WTC11 (cell line): ENCODE data around the gene GALNT16. TPM values are rescaled to one million over a fixed set of nuclear protein-coding genes. Genes with fewer than 3 reads are reported as not detected.
"Not testable (repeated sequence)": the region's sequence is repeated elsewhere in the genome, so short reads cannot be mapped to it uniquely, and the experiment has no call there.

Source experiments
- ATAC-seq: fragments of 200-7000 bp; cut with Tn5 transposase; 2 replicates; pipeline ENCODE4 v1.10.0; 2021; ENCODE audit warnings: mild to moderate bottlenecking, moderate library complexity
- CTCF ChIA-PET: fragments of 300-600 bp; sonication (Branson Sonifier 250); formaldehyde crosslinking; loops from one replicate; lab custom pipeline; 2021; ENCODE audit warnings: antibody characterized with exemption; lab: Charles Lee
- POLR2A ChIA-PET: fragments of 350-600 bp; sonication (Branson Sonifier 250); formaldehyde crosslinking; loops from one replicate; lab custom pipeline; 2021; ENCODE audit warnings: antibody characterized with exemption; lab: Charles Lee
- DNase-seq: peaks from one replicate; pipeline ENCODE4 v3.0.0; 2021; ENCODE audit warnings: low spot score
- H3K27ac Mint-ChIP-seq: 2 replicates; pipeline ENCODE4 v1.8.0; 2021; ENCODE audit warnings: mixed read lengths
- H3K27me3 Mint-ChIP-seq: 2 replicates; pipeline ENCODE4 v1.8.0; 2021; ENCODE audit warnings: low read depth, mild to moderate bottlenecking, moderate library complexity, mixed read lengths
- H3K36me3 Mint-ChIP-seq: 2 replicates; pipeline ENCODE4 v1.8.0; 2021; ENCODE audit warnings: mixed read lengths
- H3K4me1 Mint-ChIP-seq: 2 replicates; pipeline ENCODE4 v1.8.0; 2022; ENCODE audit warnings: mixed read lengths
- H3K4me3 Mint-ChIP-seq: 2 replicates; pipeline ENCODE4 v1.8.0; 2021; ENCODE audit warnings: mild to moderate bottlenecking, moderate library complexity, mixed read lengths
- H3K9me3 Mint-ChIP-seq: 2 replicates; pipeline ENCODE4 v1.8.0; 2021; ENCODE audit warnings: mixed read lengths
- ESRRA ChIP-seq: sonication (generic); formaldehyde crosslinking; IDR thresholded peaks from 2 replicates; pipeline ENCODE4 v1.8.1; 2022; ENCODE audit warnings: mild to moderate bottlenecking, missing genetic modification reagents, borderline replicate concordance
- FOXJ3 ChIP-seq: sonication (generic); formaldehyde crosslinking; IDR thresholded peaks from 2 replicates; pipeline ENCODE4 v1.9.0; 2021; ENCODE audit warnings: missing genetic modification reagents, mild to moderate bottlenecking, borderline replicate concordance
- GRHL2 ChIP-seq: fragments of 250-450 bp; sonication (Bioruptor Pico); IDR thresholded peaks from 2 replicates; pipeline ENCODE4 v1.8.0; 2022; ENCODE audit warnings: mild to moderate bottlenecking, moderate library complexity; ENCODE audit not compliant: insufficient replicate concordance, severe bottlenecking
- NFATC4 ChIP-seq: fragments of 250-450 bp; sonication (Bioruptor Pico); IDR thresholded peaks from 2 replicates; pipeline ENCODE4 v1.9.0; 2021; ENCODE audit warnings: mild to moderate bottlenecking
- NFE2L1 ChIP-seq: sonication (generic); formaldehyde crosslinking; IDR thresholded peaks from 2 replicates; pipeline ENCODE4 v1.8.1; 2023; ENCODE audit warnings: missing genetic modification reagents
- SOX15 ChIP-seq: fragments of 250-450 bp; sonication (Bioruptor Pico); IDR thresholded peaks from 2 replicates; pipeline ENCODE4 v1.9.0; 2021; ENCODE audit warnings: mild to moderate bottlenecking
- TEAD1 ChIP-seq: sonication (generic); formaldehyde crosslinking; IDR thresholded peaks from 2 replicates; pipeline ENCODE4 v1.8.0; 2022; ENCODE audit warnings: mild to moderate bottlenecking, missing genetic modification reagents
- TEAD4 ChIP-seq: sonication (generic); formaldehyde crosslinking; IDR thresholded peaks from 2 replicates; pipeline ENCODE4 v1.8.0; 2022; ENCODE audit warnings: mild to moderate bottlenecking, missing genetic modification reagents
- ZNF416 ChIP-seq: fragments of 250-450 bp; sonication (Bioruptor Pico); IDR thresholded peaks from 2 replicates; pipeline ENCODE4 v1.9.0; 2021; ENCODE audit warnings: mild to moderate bottlenecking, inconsistent platforms
- ZNF671 ChIP-seq: fragments of 250-450 bp; sonication (Bioruptor Pico); IDR thresholded peaks from 2 replicates; pipeline ENCODE4 v1.8.0; 2021; ENCODE audit warnings: mild to moderate bottlenecking
- total RNA-seq: library from RNA; stranded (reverse); gene quantifications from 3 replicates; pipeline ENCODE4 v1.2.3, GENCODE V29; 2021
- TF ChIP-seq, protein P1 (sequence below): sonication (generic); formaldehyde crosslinking; IDR thresholded peaks from 2 replicates; pipeline ENCODE4 v1.8.1; 2023; ENCODE audit warnings: mild to moderate bottlenecking, missing genetic modification reagents, borderline replicate concordance
- TF ChIP-seq, protein P2 (sequence below): sonication (generic); formaldehyde crosslinking; conservative IDR thresholded peaks from 2 replicates; pipeline ENCODE4 v1.8.1; 2023; ENCODE audit warnings: mild to moderate bottlenecking, low read depth, missing genetic modification reagents, moderate library complexity
- TF ChIP-seq, protein P3 (sequence below): sonication (generic); formaldehyde crosslinking; IDR thresholded peaks from 2 replicates; pipeline ENCODE4 v1.8.1; 2023; ENCODE audit warnings: mild to moderate bottlenecking, moderate library complexity, missing genetic modification reagents

The GALNT16 gene
- total RNA-seq, 1 experiment from 2014 or later: 4.5 TPM

DNA sequence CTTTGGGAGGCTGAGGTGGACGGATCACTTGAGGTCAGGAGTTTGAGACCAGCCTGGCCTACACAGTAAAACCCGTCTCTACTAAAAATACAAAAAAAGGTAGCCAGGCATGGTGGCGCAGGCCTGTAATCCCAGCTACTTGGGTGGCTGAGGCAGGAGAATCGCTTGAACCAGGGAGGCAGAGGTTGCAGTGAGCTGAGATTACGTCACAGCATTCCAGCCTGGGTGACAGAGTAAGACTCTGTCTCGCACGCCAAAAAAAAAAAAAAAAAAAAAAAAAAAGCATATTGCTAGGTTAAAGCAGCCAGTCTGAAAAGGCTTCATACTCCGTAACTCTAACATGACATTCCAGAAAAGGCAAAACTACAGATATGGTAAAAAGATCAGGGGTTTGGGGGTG, 131.4 kb downstream of the GALNT16 start:
- H3K27ac Mint-ChIP-seq, H3K4me3 Mint-ChIP-seq, H3K27me3 Mint-ChIP-seq, POLR2A ChIA-PET, DNase-seq, ATAC-seq, H3K9me3 Mint-ChIP-seq: not testable (repeated sequence)
- CTCF ChIA-PET: interaction anchor here (0.6 to 1.5 kb wide), 3 partner anchors 68 to 334 kb away, joined by 3 to 6 read pairs (median 5); no protein-coding TSS in a partner anchor
- H3K36me3 Mint-ChIP-seq: peaks cover 83% of the 10 kb centered on the region
- H3K4me1 Mint-ChIP-seq: peaks cover 22% of the 10 kb centered on the region

DNA sequence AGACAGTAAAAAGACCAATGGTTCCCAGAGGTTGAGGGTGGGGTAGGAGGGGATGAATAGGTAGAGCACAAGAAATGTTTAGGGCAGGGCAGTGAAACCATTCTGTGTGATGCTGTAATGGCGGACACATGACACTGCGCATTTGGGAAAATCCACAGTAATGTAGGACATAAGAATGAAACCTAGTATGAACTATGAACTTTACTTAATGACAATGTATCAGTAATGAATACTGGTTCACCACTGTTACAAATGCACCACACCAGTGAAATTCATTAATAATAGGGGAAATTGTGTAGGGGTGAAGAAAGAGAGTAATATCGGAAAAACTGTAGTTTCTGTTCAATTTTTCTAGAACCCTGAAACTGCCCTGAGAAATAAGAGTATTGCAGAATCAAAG, 132.5 kb downstream of the GALNT16 start:
- TF ChIP-seq NFATC4: no peak
- TF ChIP-seq, protein P1, sequence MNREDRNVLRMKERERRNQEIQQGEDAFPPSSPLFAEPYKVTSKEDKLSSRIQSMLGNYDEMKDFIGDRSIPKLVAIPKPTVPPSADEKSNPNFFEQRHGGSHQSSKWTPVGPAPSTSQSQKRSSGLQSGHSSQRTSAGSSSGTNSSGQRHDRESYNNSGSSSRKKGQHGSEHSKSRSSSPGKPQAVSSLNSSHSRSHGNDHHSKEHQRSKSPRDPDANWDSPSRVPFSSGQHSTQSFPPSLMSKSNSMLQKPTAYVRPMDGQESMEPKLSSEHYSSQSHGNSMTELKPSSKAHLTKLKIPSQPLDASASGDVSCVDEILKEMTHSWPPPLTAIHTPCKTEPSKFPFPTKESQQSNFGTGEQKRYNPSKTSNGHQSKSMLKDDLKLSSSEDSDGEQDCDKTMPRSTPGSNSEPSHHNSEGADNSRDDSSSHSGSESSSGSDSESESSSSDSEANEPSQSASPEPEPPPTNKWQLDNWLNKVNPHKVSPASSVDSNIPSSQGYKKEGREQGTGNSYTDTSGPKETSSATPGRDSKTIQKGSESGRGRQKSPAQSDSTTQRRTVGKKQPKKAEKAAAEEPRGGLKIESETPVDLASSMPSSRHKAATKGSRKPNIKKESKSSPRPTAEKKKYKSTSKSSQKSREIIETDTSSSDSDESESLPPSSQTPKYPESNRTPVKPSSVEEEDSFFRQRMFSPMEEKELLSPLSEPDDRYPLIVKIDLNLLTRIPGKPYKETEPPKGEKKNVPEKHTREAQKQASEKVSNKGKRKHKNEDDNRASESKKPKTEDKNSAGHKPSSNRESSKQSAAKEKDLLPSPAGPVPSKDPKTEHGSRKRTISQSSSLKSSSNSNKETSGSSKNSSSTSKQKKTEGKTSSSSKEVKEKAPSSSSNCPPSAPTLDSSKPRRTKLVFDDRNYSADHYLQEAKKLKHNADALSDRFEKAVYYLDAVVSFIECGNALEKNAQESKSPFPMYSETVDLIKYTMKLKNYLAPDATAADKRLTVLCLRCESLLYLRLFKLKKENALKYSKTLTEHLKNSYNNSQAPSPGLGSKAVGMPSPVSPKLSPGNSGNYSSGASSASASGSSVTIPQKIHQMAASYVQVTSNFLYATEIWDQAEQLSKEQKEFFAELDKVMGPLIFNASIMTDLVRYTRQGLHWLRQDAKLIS (CRISPR knock-in tag): no peak
- TF ChIP-seq, protein P2, sequence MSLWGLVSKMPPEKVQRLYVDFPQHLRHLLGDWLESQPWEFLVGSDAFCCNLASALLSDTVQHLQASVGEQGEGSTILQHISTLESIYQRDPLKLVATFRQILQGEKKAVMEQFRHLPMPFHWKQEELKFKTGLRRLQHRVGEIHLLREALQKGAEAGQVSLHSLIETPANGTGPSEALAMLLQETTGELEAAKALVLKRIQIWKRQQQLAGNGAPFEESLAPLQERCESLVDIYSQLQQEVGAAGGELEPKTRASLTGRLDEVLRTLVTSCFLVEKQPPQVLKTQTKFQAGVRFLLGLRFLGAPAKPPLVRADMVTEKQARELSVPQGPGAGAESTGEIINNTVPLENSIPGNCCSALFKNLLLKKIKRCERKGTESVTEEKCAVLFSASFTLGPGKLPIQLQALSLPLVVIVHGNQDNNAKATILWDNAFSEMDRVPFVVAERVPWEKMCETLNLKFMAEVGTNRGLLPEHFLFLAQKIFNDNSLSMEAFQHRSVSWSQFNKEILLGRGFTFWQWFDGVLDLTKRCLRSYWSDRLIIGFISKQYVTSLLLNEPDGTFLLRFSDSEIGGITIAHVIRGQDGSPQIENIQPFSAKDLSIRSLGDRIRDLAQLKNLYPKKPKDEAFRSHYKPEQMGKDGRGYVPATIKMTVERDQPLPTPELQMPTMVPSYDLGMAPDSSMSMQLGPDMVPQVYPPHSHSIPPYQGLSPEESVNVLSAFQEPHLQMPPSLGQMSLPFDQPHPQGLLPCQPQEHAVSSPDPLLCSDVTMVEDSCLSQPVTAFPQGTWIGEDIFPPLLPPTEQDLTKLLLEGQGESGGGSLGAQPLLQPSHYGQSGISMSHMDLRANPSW (CRISPR knock-in tag): no peak
- TF ChIP-seq ESRRA (CRISPR knock-in tag): no peak
- no peak for TF ChIP-seq ZNF671 (CRISPR knock-in tag)
- TF ChIP-seq SOX15 (CRISPR knock-in tag): no peak
- TF ChIP-seq TEAD4 (CRISPR knock-in tag): no peak
- POLR2A ChIA-PET: no interaction called here
- ATAC-seq (no peak), DNase-seq (no peak)
- H3K4me3 Mint-ChIP-seq: no peak overlapping the region
- CTCF ChIA-PET: no interaction called here
- H3K36me3 Mint-ChIP-seq: peaks cover 84% of the 10 kb centered on the region
- H3K27ac Mint-ChIP-seq: no peak overlapping the region; the same call in 1 of the 2 replicates
- peaks cover 31% of the 10 kb centered on the region for H3K4me1 Mint-ChIP-seq
- H3K9me3 Mint-ChIP-seq: no peaks in the 10 kb centered on the region
- no peaks in the 10 kb centered on the region for H3K27me3 Mint-ChIP-seq

DNA sequence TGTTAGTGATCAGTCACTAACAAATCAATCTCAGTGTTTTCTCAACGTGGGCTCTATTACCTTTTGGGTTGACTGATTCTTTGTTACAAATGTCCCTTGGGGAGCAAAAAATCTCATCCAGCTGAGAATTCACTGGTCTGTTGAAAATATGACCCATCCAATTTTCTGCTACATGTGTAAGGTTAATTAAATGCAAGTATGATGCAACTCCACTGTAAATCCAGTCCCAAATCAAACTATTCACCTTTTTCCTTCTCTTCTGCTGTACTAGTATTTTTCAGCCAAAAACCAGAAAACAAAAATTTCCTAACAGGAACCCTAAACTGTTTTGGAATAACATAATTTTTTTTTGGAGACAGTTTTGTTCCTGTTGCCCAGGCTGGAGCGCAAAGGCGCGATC, 136.0 kb downstream of the GALNT16 start:
- ChIA-PET POLR2A (no interaction called here), CTCF (interaction anchor here (0.9 kb wide), 1 partner anchor 63 kb away, joined by 3 read pairs; no protein-coding TSS in a partner anchor)
- H3K27ac Mint-ChIP-seq: no peak overlapping the region
- ATAC-seq: no peak
- peak overlapping the region; percentile 32 for H3K4me3 Mint-ChIP-seq
- DNase-seq: no peak
- peaks cover 44% of the 10 kb centered on the region for H3K4me1 Mint-ChIP-seq
- peaks cover 59% of the 10 kb centered on the region for H3K36me3 Mint-ChIP-seq
- no peaks in the 10 kb centered on the region for H3K9me3 Mint-ChIP-seq
- TF ChIP-seq NFE2L1 (CRISPR knock-in tag) (no peak), TEAD1 (CRISPR knock-in tag) (no peak), GRHL2 (CRISPR knock-in tag) (no peak), FOXJ3 (CRISPR knock-in tag) (no peak), ZNF416 (no peak)
- TF ChIP-seq, protein P3, sequence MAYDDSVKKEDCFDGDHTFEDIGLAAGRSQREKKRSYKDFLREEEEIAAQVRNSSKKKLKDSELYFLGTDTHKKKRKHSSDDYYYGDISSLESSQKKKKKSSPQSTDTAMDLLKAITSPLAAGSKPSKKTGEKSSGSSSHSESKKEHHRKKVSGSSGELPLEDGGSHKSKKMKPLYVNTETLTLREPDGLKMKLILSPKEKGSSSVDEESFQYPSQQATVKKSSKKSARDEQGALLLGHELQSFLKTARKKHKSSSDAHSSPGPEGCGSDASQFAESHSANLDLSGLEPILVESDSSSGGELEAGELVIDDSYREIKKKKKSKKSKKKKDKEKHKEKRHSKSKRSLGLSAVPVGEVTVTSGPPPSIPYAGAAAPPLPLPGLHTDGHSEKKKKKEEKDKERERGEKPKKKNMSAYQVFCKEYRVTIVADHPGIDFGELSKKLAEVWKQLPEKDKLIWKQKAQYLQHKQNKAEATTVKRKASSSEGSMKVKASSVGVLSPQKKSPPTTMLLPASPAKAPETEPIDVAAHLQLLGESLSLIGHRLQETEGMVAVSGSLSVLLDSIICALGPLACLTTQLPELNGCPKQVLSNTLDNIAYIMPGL: no peak
- H3K27me3 Mint-ChIP-seq: no peaks in the 10 kb centered on the region
